Measurements from ENCODE around the gene RAB27B. TPM values are rescaled to one million over a fixed set of nuclear protein-coding genes. Genes with fewer than 3 reads are reported as not detected.

RAB27B gene
- total and polyA plus RNA-seq, 2 of the 8 experiments (the other 6 are each of a cell fraction or from before 2014, with no cell fraction given) = 0.05 to 0.60 TPM

DNA sequence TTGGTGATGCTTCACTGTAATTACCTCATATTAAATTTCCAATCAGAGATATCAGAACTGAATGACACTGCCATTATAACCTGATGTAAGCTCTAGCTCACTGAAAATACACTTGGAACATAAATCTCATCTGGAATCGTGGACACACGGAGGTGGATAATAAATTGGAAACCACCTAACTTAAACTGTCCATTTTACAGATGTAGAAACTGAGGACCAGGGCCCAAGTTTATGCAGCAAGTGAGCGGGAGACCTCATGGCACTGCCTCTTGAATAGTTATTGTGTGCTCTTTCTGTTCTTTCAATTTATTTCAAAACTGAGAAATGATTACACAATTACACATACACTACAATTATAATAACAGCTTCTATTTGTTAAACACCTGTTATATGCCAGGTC, 110.2 kb downstream of the RAB27B start:
- no peak overlapping the region for H3K4me3 ChIP-seq (ENCODE audit: extremely low read depth in 1 of 4, insufficient read depth in 2 of 4, low read depth in 3 of 4, low read length in 4 of 4)

More for the DNA sequence above, 110.2 kb downstream of the RAB27B start:
- no peak overlapping the region for H4K8ac ChIP-seq (ENCODE audit: extremely low read depth, insufficient read depth, low read length)
- H3K4me1 ChIP-seq (replicated peaks in 1 of 4; ENCODE audit: control insufficient read depth in 3 of 4, insufficient read depth in 4 of 4, low read length in 3 of 4) = no peaks in the 10 kb centered on the region
- no peak overlapping the region for H2BK12ac ChIP-seq (ENCODE audit: low read depth, low read length)
- no peaks in the 10 kb centered on the region for H3K23me2 ChIP-seq (ENCODE audit: low read depth, low read length)
- no peak overlapping the region for H3K14ac ChIP-seq (ENCODE audit: insufficient read length)
- no peaks in the 10 kb centered on the region for H3K36me3 ChIP-seq (ENCODE audit: control insufficient read depth in 2 of 4, insufficient read depth in 4 of 4, low read length in 3 of 4)
- no peak overlapping the region for H3K56ac ChIP-seq (replicated peaks; ENCODE audit: insufficient read length, low read depth, low read length)
- H4K5ac ChIP-seq (ENCODE audit: insufficient read length, low read depth, low read length) = no peak overlapping the region
- DNase-seq (ENCODE audit: low read depth in 1 of 2, low spot score in 2 of 2) (no peak), FAIRE-seq (no peak)
- H2BK15ac ChIP-seq (ENCODE audit: low read length) = no peak overlapping the region
- no peaks in the 10 kb centered on the region for H3K79me2 ChIP-seq (ENCODE audit: control insufficient read depth in 1 of 2, insufficient read depth in 2 of 2, low read length in 2 of 2)
- ChIA-PET POLR2A (ENCODE audit: partially characterized antibody) (no interaction called here), CTCF (ENCODE audit: partially characterized antibody) (interaction anchor here (0.7 to 1.4 kb wide), 3 partner anchors 11 to 267 kb away, joined by 3 to 6 read pairs (median 5); no protein-coding TSS in a partner anchor)
- no peak overlapping the region for H3K23ac ChIP-seq (ENCODE audit: insufficient read length)
- no peaks in the 10 kb centered on the region; a peak in 1 of 4 replicates for H3K9me3 ChIP-seq (ENCODE audit: insufficient read depth in 2 of 2, low read depth in 1 of 2, low read length in 1 of 2)
- no peak overlapping the region for H2BK120ac ChIP-seq (replicated peaks; ENCODE audit: low read depth, low read length)
- no peak overlapping the region for H3K27ac ChIP-seq (ENCODE audit: low read depth, low read length)
- H3K79me1 ChIP-seq (ENCODE audit: low read depth, low read length) = no peaks in the 10 kb centered on the region
- H3K4me2 ChIP-seq (ENCODE audit: insufficient read depth in 1 of 2, low read depth in 2 of 2, low read length in 2 of 2) = no peak overlapping the region
- H2AK5ac ChIP-seq (ENCODE audit: low read depth, low read length) = no peak overlapping the region
- H4K20me1 ChIP-seq (replicated peaks in 1 of 2; ENCODE audit: control insufficient read depth in 1 of 2, insufficient read depth in 2 of 2, low read length in 2 of 2) = no peaks in the 10 kb centered on the region
- WGBS, 2 experiments (ENCODE audit: extremely low coverage in 1 of 2, insufficient coverage in 1 of 2, insufficient read length in 1 of 2, insufficient replicate concordance in 2 of 2, low coverage in 1 of 2, low lambda C conversion rate in 2 of 2, missing lambda C conversion rate in 1 of 2) = 95% methylated on average over 3 of the region's 3 CpGs; no CpG with 5 or more reads in 1 of the 2 experiments
- no peak overlapping the region for H3K4ac ChIP-seq (replicated peaks; ENCODE audit: insufficient read length, low read depth, low read length)
- H3K18ac ChIP-seq (ENCODE audit: extremely low read depth, low read length) = no peak overlapping the region
- H4K91ac ChIP-seq (replicated peaks; ENCODE audit: insufficient read length, low read length) = no peak overlapping the region
- H3K9ac ChIP-seq (replicated peaks in 1 of 4; ENCODE audit: extremely low read depth in 1 of 4, low read depth in 3 of 4, low read length in 3 of 4) = no peak overlapping the region
- no peaks in the 10 kb centered on the region for H3K27me3 ChIP-seq (replicated peaks in 1 of 4; ENCODE audit: control insufficient read depth in 3 of 4, extremely low read depth in 1 of 4, insufficient read depth in 3 of 4, low read length in 3 of 4)
- H2BK5ac ChIP-seq (ENCODE audit: low read depth, low read length) = no peak overlapping the region
- H2BK20ac ChIP-seq (ENCODE audit: low read length) = no peak overlapping the region
- TF ChIP-seq NRF1 (IDR thresholded peaks at IDR 0.05; ENCODE audit: low read depth, low read length) (no peak), TBP (IDR thresholded peaks at IDR 0.05; ENCODE audit: low read depth, low read length) (no peak), EP300 (IDR thresholded peaks at IDR 0.05; ENCODE audit: borderline replicate concordance in 1 of 2, low read depth in 2 of 2, low read length in 2 of 2) (no peak), SIRT6 (IDR thresholded peaks at IDR 0.05; ENCODE audit: low read length) (no peak), ATF3 (IDR thresholded peaks at IDR 0.05; ENCODE audit: insufficient read depth, low read depth, low read length) (no peak), HDAC2 (IDR thresholded peaks at IDR 0.05; ENCODE audit: borderline replicate concordance in 1 of 2, low read depth in 2 of 2, low read length in 2 of 2) (no peak), TAF7 (optimal IDR thresholded peaks at IDR 0.05; ENCODE audit: borderline replicate concordance, low read depth, low read length) (no peak)
- no peak overlapping the region for H2AFZ ChIP-seq (ENCODE audit: low read length)
